GM18870 (cell line): ENCODE data around the gene SLC4A7.
"Not testable (repeated sequence)": the region's sequence is repeated elsewhere in the genome, so short reads cannot be mapped to it uniquely, and the experiment has no call there.

Experiments used
- ATAC-seq: cut with Tn5 transposase; IDR thresholded peaks from one replicate; pipeline ENCODE4 v1.9.1; 2021; ENCODE audit warnings: moderate library complexity; ENCODE audit not compliant: unreplicated experiment

The SLC4A7 gene

DNA sequence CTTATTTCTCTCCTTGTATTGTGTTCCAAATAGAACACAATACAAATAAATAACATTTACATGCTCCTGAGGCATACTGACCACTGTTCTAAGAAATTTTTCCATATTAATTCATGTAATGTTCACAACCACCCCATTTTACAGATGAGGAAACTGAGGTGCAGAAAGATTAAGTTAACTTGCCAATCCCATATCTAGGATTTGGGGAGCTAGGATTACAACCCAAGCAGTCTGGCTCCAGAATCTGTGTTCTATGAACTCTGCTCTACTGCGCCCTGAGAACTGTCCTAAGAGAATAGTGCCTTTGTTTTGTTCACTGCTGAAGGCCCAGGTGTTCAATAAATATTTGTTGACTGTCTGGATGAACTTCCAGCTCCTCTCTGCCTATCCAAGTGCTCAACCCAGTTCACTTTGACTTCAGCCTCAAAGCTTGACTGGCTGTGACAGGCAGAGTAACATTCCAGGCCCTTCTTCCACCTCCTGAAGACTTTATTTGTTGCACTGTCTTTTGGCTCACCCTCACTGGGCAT is 118.1 kb downstream of the SLC4A7 start:
- ATAC-seq, result no peak

- peak; percentile 41 for ATAC-seq
These were observed 123.8 kb downstream of the SLC4A7 start for GRCh38 chr3:27360113-27361078.

DNA sequence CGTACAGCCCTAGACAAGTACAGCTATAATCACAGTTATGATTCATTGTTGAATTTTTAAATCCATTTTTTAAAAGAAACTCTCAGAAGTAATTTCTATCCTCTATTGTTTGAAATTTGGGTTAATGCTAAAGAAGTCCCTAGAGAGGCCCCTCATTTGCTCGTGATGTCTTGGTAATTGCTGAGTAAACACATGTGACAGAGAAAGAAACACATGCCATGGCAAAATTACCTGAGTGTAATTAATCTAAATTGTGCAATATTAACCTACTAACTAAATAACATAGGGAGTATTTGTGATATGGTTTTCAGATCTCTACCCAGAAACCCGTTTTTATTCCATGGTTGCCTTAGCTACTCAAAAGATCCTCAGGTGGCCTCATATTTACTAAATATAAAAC is 125.8 kb downstream of the SLC4A7 start:
- no peak for ATAC-seq

DNA sequence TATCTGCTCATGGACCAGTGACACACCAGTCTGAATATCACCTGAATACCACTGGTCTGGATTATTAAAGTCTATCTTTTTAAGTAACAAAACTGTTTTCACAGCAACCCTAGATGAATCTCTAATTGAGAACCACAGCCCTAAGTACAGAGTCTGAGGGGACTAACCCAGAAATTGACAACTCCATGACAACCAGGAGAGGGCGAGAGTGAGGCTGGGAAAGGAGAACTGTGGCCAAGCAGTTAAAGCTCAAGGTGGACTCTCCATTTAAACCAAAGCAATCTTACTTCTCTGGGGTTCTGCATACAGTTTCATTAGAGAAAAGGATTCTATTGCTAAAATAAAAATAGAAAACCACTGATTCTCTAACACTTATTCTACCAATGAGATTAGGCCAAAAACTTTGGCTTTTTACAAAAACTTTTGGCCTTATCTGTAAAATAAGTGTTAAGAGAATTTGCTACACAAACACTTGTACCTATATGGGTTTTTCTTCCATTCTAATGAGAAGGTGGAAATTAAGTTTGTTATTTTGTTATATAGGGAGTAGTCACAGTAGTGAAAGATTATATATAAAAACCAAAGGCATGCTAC is 126.4 kb downstream of the SLC4A7 start:
- ATAC-seq, result peak; percentile 89

GRCh38 chr3:27356976-27357375 is 127.2 kb downstream of the SLC4A7 start:
- ATAC-seq, result no peak

- no peak for ATAC-seq
These were observed 129.5 kb downstream of the SLC4A7 start for GRCh38 chr3:27354588-27355203.

GRCh38 chr3:27354161-27354560 is 130.0 kb downstream of the SLC4A7 start:
- ATAC-seq, result no peak

DNA sequence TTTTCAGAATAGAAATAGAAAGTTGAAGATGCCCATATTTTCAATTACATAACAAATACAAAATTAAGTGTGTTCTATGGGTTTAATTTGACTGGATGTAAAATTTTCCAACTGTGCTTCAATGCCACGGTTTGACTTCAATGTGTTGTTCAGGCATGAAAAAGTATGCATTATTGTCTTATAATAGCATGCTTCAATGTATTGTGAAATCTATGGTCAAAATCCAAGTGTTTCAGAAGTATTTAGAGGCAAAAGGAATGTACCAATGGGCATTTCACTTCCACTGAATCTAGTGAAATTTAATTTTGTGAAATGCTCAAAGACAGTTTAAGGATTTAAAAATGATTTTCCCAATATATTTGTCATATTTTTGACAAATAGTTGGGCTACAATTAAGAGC is 131.0 kb downstream of the SLC4A7 start:
- no peak for ATAC-seq

DNA sequence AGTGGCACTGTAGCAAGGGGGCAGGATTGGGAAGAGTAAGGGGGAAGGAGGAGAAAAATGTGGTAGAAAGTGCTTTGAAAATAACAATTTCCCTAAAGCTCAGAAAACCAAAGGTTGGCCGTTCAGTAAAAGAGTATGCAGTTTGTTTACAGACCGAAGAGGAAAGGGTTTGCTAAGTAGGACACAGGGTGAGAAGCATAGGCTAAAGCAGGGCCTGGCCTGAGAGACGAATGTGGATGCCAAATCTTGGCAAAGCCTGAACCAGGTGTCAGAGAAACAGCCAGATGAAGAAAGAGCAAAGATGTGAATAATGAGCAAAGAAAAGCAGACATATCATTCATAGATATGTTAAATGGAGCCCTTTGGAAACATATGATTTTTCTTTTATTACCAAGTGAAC is 132.1 kb downstream of the SLC4A7 start:
- ATAC-seq, result no peak

DNA sequence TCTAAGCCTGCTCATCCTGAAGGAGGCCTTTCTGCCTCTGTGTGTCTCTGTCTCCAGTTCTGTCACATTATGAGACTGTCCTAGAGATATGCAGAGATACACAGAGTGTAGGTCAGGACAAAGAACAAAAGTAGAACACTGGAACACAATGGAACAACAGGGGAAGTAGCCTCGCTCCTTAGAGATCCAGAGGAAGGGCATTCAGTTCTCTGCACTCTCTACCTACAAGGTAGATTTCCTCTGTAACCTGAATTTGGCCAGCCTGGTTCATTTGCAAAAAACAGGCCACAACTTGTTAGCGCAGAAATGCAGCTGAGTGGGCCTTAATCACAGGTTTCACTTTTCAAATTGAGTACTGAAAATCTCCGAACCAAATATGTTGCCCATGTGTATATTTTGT is 134.4 kb downstream of the SLC4A7 start:
- peak; percentile 71 for ATAC-seq

DNA sequence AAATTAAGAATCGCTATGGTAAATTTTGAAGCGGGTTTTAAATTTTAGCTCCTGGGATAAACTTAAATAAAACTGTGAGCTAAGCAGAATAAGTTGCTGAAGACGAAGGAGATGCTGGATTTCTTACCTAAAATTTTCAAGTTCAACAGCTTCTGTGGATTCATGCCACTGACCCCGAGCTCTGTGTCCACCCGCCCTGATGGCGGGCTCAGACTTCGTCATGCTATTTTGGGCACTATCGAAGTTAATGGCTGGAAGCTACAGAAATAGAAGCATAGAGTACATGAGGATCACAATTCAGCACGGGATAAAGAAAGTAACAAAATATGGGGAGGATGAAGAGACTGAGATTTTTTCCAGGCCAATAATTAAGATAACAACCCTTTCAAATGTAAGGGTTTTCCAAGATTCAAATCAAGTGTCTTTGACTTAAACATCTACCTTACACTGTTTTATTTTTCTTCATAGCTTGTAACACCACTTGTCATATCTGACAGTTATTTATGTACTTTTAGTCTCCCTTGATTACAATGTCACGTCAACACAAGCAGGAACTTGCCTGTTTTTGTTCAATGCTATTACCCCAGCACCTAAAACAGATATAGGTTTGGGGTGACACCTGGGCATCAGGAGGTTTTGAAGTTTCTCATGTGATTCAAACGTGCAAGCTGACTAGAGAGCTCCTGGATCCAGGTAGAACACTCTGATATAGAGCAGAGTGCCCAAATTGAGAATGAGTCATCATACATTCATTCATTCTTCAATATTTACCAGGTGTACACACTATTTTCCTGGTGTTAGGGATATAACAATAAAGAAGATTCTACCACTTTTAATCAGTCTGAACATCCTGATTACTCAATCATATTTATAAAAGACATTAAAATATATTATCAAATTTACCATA is 138.0 kb downstream of the SLC4A7 start:
- no peak for ATAC-seq

DNA sequence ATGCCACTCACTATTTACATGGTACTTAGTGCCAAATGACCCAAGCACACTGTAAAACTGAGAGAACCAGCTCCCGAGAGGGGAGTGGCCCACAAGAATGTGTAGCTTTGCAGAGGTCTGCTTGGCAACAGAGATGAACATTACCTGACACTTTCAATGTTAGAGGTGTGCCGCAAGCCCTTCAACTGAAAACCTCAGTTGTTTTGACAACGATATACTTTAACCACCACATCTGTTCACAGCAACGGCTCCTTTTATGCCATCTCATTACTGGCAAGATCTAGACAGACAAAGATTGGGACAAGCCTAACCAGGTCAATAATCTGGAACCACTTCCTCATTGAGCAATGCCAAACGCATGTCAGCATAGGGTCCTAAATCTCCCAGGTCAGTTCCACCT is 138.7 kb downstream of the SLC4A7 start:
- no peak for ATAC-seq

- ATAC-seq, result no peak
These were observed 139.1 kb downstream of the SLC4A7 start for GRCh38 chr3:27345045-27345444.

DNA sequence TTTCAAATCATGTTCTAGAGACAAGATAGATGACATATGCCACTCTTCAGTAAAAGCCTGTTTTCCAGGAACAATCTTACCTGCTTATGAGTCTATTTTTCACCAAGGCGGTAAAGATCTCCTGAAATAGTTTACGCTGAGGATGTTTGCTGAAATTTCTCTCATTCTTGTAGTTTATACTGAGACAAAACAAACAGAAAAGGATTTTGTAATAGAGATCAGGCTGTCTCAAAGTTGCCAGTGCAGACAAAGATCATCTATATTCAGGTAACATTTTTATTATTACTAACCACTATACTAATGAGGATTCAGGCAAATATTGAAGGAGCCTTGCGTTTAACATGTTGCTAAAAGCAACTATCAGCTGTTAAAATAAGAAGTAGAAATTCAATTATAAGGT is 140.0 kb downstream of the SLC4A7 start:
- no peak for ATAC-seq

DNA sequence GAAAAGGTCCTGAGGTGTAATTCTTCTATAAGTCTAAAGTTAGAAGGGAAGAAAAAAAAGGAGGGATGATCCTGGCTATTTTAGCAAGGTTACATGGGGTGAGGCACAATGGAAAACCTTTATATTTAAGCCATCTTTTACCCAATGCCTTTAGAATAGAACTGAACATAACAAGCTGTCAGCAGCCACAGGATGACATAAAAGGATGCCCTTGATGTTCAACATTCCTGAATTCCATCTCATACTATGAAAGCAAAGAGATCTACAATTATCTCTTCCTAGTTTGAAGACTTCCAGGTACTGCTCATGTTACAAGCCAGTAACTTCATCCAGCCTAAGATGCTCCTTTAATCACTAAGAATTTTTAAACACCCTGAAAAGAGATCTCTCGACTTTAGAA is 141.9 kb downstream of the SLC4A7 start:
- ATAC-seq, result no peak

DNA sequence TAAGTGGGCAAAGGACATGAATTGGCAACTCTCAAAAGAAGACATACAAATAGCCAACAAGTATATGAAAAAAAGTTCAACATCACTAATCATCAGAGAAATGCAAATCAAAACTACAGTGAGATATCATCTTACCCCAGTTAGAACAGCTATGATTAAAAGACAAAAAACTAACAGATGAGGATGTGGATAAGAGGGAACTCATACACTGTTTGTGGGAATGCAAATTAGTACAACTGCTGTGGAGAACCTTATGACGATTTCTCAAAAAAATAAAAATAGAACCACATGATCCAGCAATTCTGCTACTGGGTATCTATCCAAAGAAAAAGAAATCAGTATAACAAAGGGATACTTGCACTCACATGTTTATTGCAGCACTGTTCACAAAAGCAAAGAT is 143.7 kb downstream of the SLC4A7 start:
- peak; percentile 59 for ATAC-seq

DNA sequence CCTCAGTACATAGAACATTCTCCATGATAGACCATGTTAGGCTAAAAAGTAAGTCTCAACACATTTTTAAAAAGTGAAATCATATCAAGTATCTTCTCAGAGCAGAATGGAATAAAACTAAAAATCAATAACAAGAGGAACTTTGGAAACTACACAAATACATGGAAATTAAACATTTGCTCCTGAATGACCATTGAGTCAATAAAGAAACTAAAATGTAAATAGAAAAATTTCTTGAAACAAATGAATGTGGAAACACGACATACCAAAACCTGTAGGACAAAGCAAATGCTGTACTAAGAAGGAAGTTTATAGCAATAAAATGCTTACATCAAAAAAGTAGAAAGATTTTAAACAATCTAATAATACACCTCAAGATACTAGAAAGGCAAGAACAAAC is 148.6 kb downstream of the SLC4A7 start:
- ATAC-seq, result no peak

- ATAC-seq, result no peak
These were observed 150.3 kb downstream of the SLC4A7 start for GRCh38 chr3:27333843-27334242.

DNA sequence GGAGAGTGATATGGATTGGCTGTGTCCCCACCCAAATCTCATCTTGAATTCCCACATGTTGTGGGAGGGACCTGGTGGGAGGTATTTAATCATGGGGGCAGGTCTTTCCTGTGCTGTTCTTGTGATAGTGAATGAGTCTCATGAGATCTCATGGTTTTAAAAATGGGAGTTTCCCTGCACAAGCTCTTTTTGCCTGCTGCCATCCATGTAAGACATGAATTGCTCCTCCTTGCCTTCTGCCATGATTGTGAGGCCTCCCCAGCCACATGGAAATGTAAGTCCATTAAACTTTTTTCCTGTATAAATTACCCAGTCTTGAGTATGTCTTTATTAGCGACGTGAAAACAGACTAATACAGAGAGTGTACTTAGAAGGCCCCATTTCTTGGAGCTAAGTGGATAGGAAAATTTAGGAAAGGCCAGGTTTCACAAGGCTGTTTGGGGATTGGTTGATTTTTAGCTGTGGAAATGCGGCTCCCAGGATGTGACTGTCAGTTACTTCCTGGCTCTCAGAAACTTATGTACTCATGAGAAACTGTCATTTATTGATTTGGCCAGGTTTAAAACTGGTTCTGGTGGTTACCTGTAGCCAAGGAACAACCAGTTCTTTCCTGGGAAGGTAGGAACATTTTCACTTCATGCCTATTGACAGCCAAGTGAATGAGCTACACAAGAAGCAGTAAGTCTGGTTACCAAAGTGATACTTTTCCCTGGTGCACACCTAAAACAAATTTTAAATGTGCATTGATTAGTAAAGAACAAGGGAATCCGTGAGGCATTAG is 155.0 kb downstream of the SLC4A7 start:
- not testable (repeated sequence) for ATAC-seq
